Measurements from ENCODE around the gene UBE2K.
"Not testable (repeated sequence)": the region's sequence is repeated elsewhere in the genome, so short reads cannot be mapped to it uniquely, and the experiment has no call there.

Gene UBE2K

DNA sequence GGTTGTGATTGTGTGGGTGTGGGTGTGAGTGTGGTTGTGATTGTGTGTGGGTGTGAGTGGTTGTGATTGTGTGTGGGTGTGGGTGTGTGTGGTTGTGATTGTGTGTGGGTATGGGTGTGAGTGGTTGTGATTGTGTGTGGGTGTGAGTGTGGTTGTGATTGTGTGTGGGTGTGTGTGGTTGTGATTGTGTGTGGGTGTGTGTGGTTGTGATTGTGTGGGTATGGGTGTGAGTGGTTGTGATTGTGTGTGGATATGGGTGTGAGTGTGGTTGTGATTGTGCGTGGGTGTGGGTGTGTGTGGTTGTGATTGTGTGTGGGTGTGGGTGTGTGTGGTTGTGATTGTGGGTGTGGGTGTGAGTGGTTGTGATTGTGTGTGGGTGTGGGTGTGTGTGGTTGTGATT lies 115.1 kb downstream of the UBE2K start:
- not testable (repeated sequence) for DNase-seq

DNA sequence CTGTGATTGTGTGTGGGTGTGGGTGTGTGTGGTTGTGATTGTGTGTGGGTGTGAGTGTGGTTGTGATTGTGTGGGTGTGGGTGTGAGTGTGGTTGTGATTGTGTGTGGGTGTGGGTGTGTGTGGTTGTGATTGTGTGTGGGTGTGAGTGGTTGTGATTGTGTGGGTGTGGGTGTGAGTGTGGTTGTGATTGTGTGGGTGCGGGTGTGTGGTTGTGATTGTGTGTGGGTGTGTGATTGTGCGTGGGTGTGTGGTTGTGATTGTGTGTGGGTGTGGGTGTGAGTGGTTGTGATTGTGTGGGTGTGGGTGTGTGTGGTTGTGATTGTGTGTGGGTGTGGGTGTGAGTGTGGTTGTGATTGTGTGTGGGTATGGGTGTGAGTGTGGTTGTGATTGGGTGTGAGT lies 115.8 kb downstream of the UBE2K start:
- not testable (repeated sequence) for DNase-seq

DNA sequence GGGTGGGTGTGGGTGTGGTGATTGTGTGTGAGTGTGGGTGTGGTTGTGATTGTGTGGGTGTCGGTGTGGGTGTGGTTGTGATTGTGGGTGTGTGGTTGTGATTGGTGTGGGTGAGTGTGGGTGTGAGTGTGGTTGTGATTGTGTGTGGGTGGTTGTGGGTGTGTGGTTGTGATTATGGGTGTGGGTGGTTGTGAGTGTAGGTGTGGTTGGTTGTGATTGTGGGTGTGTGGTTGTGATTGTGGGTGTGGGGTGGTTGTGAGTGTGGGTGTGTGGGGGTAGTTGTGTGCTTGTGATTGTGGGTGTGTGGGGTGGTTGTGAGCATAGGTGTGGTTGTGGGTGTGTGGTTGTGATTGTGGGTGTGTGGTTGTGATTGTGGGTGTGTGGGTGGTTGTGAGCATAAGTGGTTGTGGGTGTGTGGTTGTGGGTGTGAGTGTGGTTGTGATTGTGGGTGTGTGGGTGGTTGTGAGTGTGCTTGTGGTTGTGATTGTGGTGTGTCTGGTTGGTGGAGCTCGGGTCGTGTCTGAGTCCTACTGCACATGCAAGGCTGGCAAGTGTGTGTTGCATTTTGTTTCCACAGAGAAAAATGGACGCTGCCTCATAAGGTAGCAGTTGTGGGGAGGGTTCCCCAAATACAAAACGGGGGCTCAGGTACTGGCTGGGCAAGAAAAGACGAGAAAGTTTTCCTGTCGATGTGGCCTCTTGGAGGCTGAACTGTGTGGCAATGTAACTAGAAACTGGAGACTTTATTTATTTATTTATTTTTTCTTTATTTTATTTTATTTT lies 116.7 kb downstream of the UBE2K start:
- no peak for DNase-seq

DNA sequence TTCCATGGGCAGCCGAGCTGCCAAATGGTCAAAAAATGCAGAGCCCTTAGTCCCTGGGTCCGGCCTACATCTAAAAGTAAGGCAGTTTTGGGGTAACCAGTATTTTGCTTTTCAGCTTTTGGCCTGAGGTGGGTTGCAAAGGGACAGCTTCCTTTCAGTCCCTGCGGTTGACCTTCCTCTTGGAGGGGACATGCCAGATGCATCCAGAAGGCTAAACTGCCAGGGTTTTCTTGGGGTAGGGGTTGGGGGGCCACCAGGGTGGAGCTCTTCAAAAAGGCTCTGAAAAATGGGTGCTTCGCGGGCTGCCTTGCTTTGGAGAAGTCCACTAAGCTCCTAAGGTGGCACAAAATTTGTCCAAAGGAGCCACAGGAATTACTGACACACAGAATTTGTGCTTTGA lies 120.7 kb downstream of the UBE2K start:
- DNase-seq, result no peak

DNA sequence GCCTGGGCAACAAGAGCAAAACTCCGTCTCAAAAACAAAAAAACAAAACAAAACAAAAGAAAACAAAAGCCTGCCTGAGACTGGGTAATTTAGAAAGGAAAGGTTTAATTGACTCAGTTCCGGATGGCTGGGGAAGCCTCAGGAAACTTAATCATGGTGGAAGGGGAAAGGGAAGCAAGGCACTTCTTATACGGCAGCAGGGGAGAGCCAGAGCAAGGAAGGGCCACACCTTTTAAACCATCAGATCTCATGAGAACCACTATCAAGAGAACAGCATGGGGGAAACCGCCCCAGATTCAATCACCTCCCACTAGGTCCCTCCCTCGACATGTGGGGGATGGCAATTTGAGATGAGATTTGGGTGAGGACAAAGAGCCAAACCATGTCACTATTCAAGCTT lies 122.2 kb downstream of the UBE2K start:
- DNase-seq, result no peak

DNA sequence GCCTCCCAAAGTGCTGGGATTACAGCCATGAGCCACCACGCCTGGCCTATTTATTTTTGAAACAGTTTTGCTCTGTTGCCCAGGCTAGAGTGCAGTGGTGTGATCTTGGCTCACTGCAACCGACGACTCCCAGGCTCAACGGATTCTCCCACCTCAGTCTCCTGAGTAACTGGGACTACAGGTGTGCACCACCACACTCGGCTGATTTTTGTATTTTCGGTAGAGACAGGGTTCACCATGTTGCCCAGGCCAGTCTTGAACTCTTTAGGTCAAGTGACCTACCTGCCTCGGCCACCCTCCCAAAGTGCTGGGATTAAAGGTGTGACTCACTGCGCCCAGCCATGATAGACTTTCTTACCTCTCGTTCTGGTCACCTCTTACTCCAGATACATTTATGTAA lies 124.0 kb downstream of the UBE2K start:
- DNase-seq, result no peak

DNA sequence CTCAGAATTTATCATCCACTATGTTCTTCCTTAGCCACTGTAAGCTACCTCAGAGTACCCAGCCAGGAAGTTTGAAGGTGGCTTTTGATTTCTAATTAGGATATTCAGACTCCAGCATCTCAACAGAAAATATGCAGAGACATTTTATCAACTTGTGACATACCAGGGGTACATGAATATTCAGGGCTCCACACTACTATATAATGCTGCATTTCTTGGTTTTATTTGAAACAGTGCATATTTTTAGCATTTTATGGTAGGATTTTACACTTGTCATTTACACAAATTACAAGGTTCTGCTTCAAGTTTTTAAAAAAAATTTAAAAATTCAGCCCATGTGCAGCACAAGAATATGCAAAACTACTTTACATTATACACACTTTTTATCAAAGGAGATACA lies 124.7 kb downstream of the UBE2K start:
- DNase-seq, result no peak

DNA sequence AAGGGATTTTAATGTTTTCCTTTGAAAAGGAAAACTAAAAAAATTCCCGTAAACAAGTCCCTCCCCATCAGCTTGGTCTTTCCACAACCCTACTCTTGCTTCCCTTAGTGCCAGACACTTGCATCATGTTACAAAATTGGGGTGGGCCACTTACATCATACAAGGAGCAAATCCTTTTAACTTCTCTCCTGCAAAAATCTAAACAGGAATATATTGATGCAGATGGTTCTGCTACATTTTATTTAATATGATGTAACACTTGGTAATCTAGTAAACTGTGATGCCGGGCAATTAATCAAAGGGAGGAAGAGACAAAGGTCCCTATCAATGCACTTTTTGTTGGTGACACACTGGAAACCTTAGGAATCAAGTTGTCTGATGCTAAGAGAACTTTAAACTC lies 125.3 kb downstream of the UBE2K start:
- DNase-seq, result no peak

DNA sequence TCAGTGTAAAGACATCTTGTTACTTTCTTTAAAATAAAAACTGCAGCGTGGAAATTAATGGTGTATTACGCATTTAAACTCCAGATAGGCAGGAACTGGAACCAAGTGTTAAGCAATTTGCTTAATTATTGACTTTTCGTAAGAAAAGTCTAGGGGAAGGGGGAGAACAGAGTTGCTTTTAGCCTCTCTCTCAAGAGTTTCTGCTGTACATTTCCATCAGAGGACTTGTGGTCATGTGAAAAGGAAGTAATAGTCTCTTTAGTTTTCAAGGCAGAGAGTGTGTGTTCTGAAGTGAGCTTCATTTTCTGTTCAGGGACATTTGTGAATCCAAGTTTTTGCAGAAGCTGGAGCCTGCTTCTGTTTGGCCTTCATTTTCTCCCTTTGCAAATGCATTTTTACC lies 127.2 kb downstream of the UBE2K start:
- DNase-seq, result no peak

DNA sequence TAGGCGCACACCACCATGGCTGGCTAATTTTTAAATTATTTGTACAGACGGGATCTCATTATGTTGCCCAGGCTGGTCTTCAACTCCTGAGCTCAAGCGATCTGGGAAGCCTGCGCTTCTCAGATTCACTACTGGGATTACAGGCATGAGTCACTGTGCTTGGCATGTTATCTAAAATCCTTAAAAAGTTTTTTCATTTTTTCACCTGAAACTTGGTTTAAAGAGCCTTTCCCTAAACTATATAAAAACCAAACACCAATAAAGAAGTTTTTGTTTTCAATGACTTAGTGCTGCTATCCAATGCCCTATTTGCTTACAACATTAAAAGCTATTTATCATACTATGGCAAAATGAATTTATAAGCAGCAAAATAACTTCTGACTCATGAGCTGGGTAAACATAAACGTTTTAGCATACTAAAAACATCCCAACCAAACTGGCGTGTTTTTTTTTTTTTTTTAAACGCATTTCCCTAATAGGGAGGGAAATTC lies 127.8 kb downstream of the UBE2K start:
- no peak for DNase-seq
